Trophoblast cell (in vitro differentiated cells and primary cell): Measurements from ENCODE around the gene ZRANB1.

Experiments used
- DNase-seq, 2 donors: peaks; one replicate each; pipeline ENCODE4 v3.0.0-alpha.2; 2016
- H2AFZ ChIP-seq: 2 replicates; pipeline ENCODE4 v1.6.1; 2013; ENCODE audit warnings: low read length, moderate library complexity, mild to moderate bottlenecking; ENCODE audit not compliant: insufficient read depth, poor library complexity
- H2AK5ac ChIP-seq: 2 replicates; pipeline ENCODE4 v1.6.1; 2013; ENCODE audit warnings: mild to moderate bottlenecking, low read length
- H2BK120ac ChIP-seq: 2 replicates; pipeline ENCODE4 v1.6.1; 2013; ENCODE audit warnings: low read length, mild to moderate bottlenecking, moderate library complexity; ENCODE audit not compliant: insufficient read depth, poor library complexity
- H2BK12ac ChIP-seq: 2 replicates; pipeline ENCODE4 v1.6.1; 2013; ENCODE audit warnings: mild to moderate bottlenecking, low read length, moderate library complexity
- H2BK5ac ChIP-seq: 2 replicates; pipeline ENCODE4 v1.6.1; 2013; ENCODE audit warnings: low read length, low read depth, moderate library complexity, mild to moderate bottlenecking; ENCODE audit not compliant: poor library complexity
- H3K14ac ChIP-seq: 2 replicates; pipeline ENCODE4 v1.6.1; 2013; ENCODE audit warnings: mild to moderate bottlenecking, low read length
- H3K18ac ChIP-seq: 2 replicates; pipeline ENCODE4 v1.6.1; 2013; ENCODE audit warnings: mild to moderate bottlenecking, low read length
- H3K23ac ChIP-seq: 2 replicates; pipeline ENCODE4 v1.6.1; 2013; ENCODE audit warnings: low read length
- H3K27ac ChIP-seq: 2 replicates; pipeline ENCODE4 v1.5.1; 2013; ENCODE audit warnings: low read depth, mild to moderate bottlenecking, inconsistent platforms, low read length, moderate library complexity
- H3K27me3 ChIP-seq: 2 replicates; pipeline ENCODE4 v1.6.1; 2013; ENCODE audit warnings: inconsistent platforms, mild to moderate bottlenecking, low read length, moderate library complexity; ENCODE audit not compliant: insufficient read depth
- H3K36me3 ChIP-seq, 2 experiments: 1 replicate in 1 of 2; 2 replicates in 1 of 2; pipeline ENCODE4 v1.6.1; 2013; ENCODE audit warnings: low read length in 2 of 2, mild to moderate bottlenecking in 2 of 2, moderate library complexity in 1 of 2; ENCODE audit not compliant: insufficient read depth in 2 of 2, control insufficient read depth in 1 of 2
- H3K4ac ChIP-seq: 2 replicates; pipeline ENCODE4 v1.6.1; 2013; ENCODE audit warnings: low read depth, mild to moderate bottlenecking, low read length, moderate library complexity
- H3K4me1 ChIP-seq, 2 experiments: 1 replicate in 1 of 2; 2 replicates in 1 of 2; pipeline ENCODE4 v1.6.1; 2013; ENCODE audit warnings: low read length in 2 of 2, mild to moderate bottlenecking in 2 of 2, moderate library complexity in 1 of 2; ENCODE audit not compliant: insufficient read depth in 2 of 2, control insufficient read depth in 1 of 2
- H3K4me2 ChIP-seq: 2 replicates; pipeline ENCODE4 v1.6.1; 2013; ENCODE audit warnings: inconsistent platforms, mild to moderate bottlenecking, low read length, moderate library complexity
- H3K4me3 ChIP-seq: 2 replicates; pipeline ENCODE4 v1.5.1; 2013; ENCODE audit warnings: mild to moderate bottlenecking, low read depth, low read length, inconsistent platforms
- H3K79me1 ChIP-seq: one replicate; pipeline ENCODE4 v1.6.1; 2013; ENCODE audit warnings: low read length
- H3K79me2 ChIP-seq: 2 replicates; pipeline ENCODE4 v1.6.1; 2013; ENCODE audit warnings: low read length, mild to moderate bottlenecking; ENCODE audit not compliant: control insufficient read depth, insufficient read depth, poor library complexity
- H3K9ac ChIP-seq: 2 replicates; pipeline ENCODE4 v1.6.1; 2013; ENCODE audit warnings: mild to moderate bottlenecking, low read length
- H3K9me3 ChIP-seq: 2 replicates; pipeline ENCODE4 v1.6.1; 2013; ENCODE audit warnings: low read depth, mild to moderate bottlenecking, control low read depth, inconsistent platforms, low read length; ENCODE audit not compliant: insufficient read depth
- H4K12ac ChIP-seq: 2 replicates; pipeline ENCODE4 v1.6.1; 2013; ENCODE audit warnings: low read depth, mild to moderate bottlenecking, low read length, moderate library complexity
- H4K8ac ChIP-seq: 2 replicates; pipeline ENCODE4 v1.6.1; 2013; ENCODE audit warnings: low read depth, mild to moderate bottlenecking, low read length, moderate library complexity
- H4K91ac ChIP-seq: one replicate; pipeline ENCODE4 v1.6.1; 2013; ENCODE audit warnings: low read depth, mild to moderate bottlenecking, low read length, moderate library complexity
- whole genome bisulfite sequencing: extraction: QIAGEN DNeasy Blood & Tissue Kit; methylation state at CpG from one replicate; pipeline ENCODE4 v1.1.7; 2013; ENCODE audit warnings: missing lambda C conversion rate; ENCODE audit not compliant: insufficient read length, insufficient coverage; ENCODE audit errors: extremely low coverage; 5-methylcytosine and 5-hydroxymethylcytosine counted together

ZRANB1 gene

GRCh38 chr10:124928545-124928944 is 13.4 kb upstream of the ZRANB1 start:
- no peak overlapping the region for H2BK5ac ChIP-seq

GRCh38 chr10:124935946-124936345 is 6.0 kb upstream of the ZRANB1 start:
- no peak overlapping the region for H3K4me2 ChIP-seq
- H3K4me1 ChIP-seq = peaks cover 0 to 2% of the 10 kb centered on the region in 2 experiments
- no peak overlapping the region for H2BK12ac ChIP-seq
- H3K4me3 ChIP-seq = no peak overlapping the region
- H3K27me3 ChIP-seq = no peaks in the 10 kb centered on the region
- no peak overlapping the region for H4K8ac ChIP-seq
- H3K9me3 ChIP-seq = no peaks in the 10 kb centered on the region
- peaks cover 8% of the 10 kb centered on the region for H3K79me2 ChIP-seq
- H3K23ac ChIP-seq = no peak overlapping the region
- no peaks in the 10 kb centered on the region for H3K79me1 ChIP-seq
- H3K27ac ChIP-seq = no peak overlapping the region
- DNase-seq = peak in 1 of 2 donors; percentile 43
- H2AFZ ChIP-seq = no peak overlapping the region
- no peak overlapping the region for H3K18ac ChIP-seq
- no peak overlapping the region for H4K12ac ChIP-seq
- H3K14ac ChIP-seq = no peak overlapping the region
- H3K4ac ChIP-seq = peak overlapping the region; percentile 61
- H4K91ac ChIP-seq = no peak overlapping the region
- H3K36me3 ChIP-seq = peaks cover 0 to 1% of the 10 kb centered on the region in 2 experiments
- H3K9ac ChIP-seq = no peak overlapping the region
- WGBS = no CpG with 5 or more reads among the region's 2 CpGs
- H2BK5ac ChIP-seq = no peak overlapping the region
- no peak overlapping the region for H2BK120ac ChIP-seq
- no peak overlapping the region for H2AK5ac ChIP-seq

More at GRCh38 chr10:124928545-124928944, 13.4 kb upstream of the ZRANB1 start:
- Histone ChIP-seq H2BK120ac (no peak overlapping the region), H3K9ac (no peak overlapping the region), H3K9me3 (no peaks in the 10 kb centered on the region), H3K4ac (no peak overlapping the region), H4K91ac (no peak overlapping the region), H3K27ac (no peak overlapping the region), H3K4me3 (no peak overlapping the region), H3K14ac (no peak overlapping the region), H3K27me3 (no peaks in the 10 kb centered on the region), H2AK5ac (no peak overlapping the region), H2BK12ac (no peak overlapping the region), H3K79me1 (no peaks in the 10 kb centered on the region), H3K36me3 (peaks cover 0 to 3% of the 10 kb centered on the region in 2 experiments), H2AFZ (no peak overlapping the region), H3K23ac (no peak overlapping the region), H3K79me2 (peaks cover 8% of the 10 kb centered on the region), H4K12ac (no peak overlapping the region), H3K4me1 (no peaks in the 10 kb centered on the region), H3K18ac (no peak overlapping the region), H4K8ac (no peak overlapping the region), H3K4me2 (no peak overlapping the region)
- WGBS = no CpG with 5 or more reads among the region's 3 CpGs
- no peak for DNase-seq

- Histone ChIP-seq H3K4ac (peak overlapping the region; percentile 86), H3K9ac (no peak overlapping the region), H3K14ac (no peak overlapping the region), H2AFZ (no peak overlapping the region), H3K9me3 (no peaks in the 10 kb centered on the region), H4K91ac (no peak overlapping the region), H3K36me3 (no peaks in the 10 kb centered on the region), H3K79me1 (no peaks in the 10 kb centered on the region), H2BK12ac (no peak overlapping the region), H3K27ac (no peak overlapping the region), H2AK5ac (no peak overlapping the region), H3K4me2 (no peak overlapping the region), H3K18ac (no peak overlapping the region), H3K23ac (no peak overlapping the region), H3K27me3 (no peaks in the 10 kb centered on the region), H4K8ac (no peak overlapping the region), H3K79me2 (peaks cover 4% of the 10 kb centered on the region), H3K4me3 (no peak overlapping the region), H2BK120ac (no peak overlapping the region), H3K4me1 (peaks cover 0 to 2% of the 10 kb centered on the region in 2 experiments), H2BK5ac (no peak overlapping the region), H4K12ac (no peak overlapping the region)
- no CpG with 5 or more reads among the region's 7 CpGs for WGBS
- no peak for DNase-seq
Measured at GRCh38 chr10:124936813-124937212, 5.1 kb upstream of the ZRANB1 start.

GRCh38 chr10:124939290-124939689 is 2.6 kb upstream of the ZRANB1 start:
- no peak overlapping the region for H4K12ac ChIP-seq
- H3K36me3 ChIP-seq = peaks cover 0 to 10% of the 10 kb centered on the region in 2 experiments
- WGBS = no CpG with 5 or more reads among the region's 1 CpG
- no peak overlapping the region for H4K91ac ChIP-seq
- H2BK12ac ChIP-seq = no peak overlapping the region
- H3K23ac ChIP-seq = no peak overlapping the region
- H3K4me3 ChIP-seq = no peak overlapping the region
- H3K4ac ChIP-seq = peak overlapping the region; percentile 71
- no peak overlapping the region for H2AFZ ChIP-seq
- H3K4me2 ChIP-seq = no peak overlapping the region
- H2AK5ac ChIP-seq = no peak overlapping the region
- H3K79me1 ChIP-seq = no peaks in the 10 kb centered on the region
- H4K8ac ChIP-seq = no peak overlapping the region
- H3K27me3 ChIP-seq = no peaks in the 10 kb centered on the region
- peaks cover 0 to 2% of the 10 kb centered on the region in 2 experiments for H3K4me1 ChIP-seq
- H2BK5ac ChIP-seq = no peak overlapping the region
- no peak overlapping the region for H3K9ac ChIP-seq
- H3K9me3 ChIP-seq = no peaks in the 10 kb centered on the region
- H2BK120ac ChIP-seq = no peak overlapping the region
- peaks cover 4% of the 10 kb centered on the region for H3K79me2 ChIP-seq
- H3K14ac ChIP-seq = no peak overlapping the region
- no peak for DNase-seq
- no peak overlapping the region for H3K27ac ChIP-seq
- H3K18ac ChIP-seq = no peak overlapping the region
